Neural cell (in vitro differentiated cells): Measurements from ENCODE around the gene C2CD2.

Experiments
- EP300 ChIP-seq: fragments of 450-650 bp; conservative IDR thresholded peaks from 2 replicates; pipeline ENCODE4 v1.6.1; 2014; ENCODE audit warnings: antibody characterized with exemption, mild to moderate bottlenecking, moderate library complexity; ENCODE audit not compliant: poor library complexity, severe bottlenecking
- EZH2 ChIP-seq: fragments of 200-600, 300-800 bp; shearing (Covaris generic), sonication (generic); IDR thresholded peaks from 2 replicates; pipeline ENCODE4 v1.6.1; 2014; ENCODE audit warnings: antibody characterized with exemption, low read length, borderline replicate concordance, mild to moderate bottlenecking; ENCODE audit not compliant: insufficient read depth, poor library complexity, severe bottlenecking
- MXI1 ChIP-seq: fragments of 450-650 bp; conservative IDR thresholded peaks from 2 replicates; pipeline ENCODE4 v1.6.1; 2014; ENCODE audit warnings: antibody characterized with exemption, mild to moderate bottlenecking; ENCODE audit not compliant: poor library complexity, severe bottlenecking
- POLR2AphosphoS5 ChIP-seq: IDR thresholded peaks from 2 replicates; pipeline ENCODE4 v1.6.1; 2012
- RAD21 ChIP-seq: fragments of 450-650 bp; conservative IDR thresholded peaks from 2 replicates; pipeline ENCODE4 v1.6.1; 2014; ENCODE audit warnings: antibody characterized with exemption, mild to moderate bottlenecking, moderate library complexity
- SMC3 ChIP-seq: fragments of 450-650 bp; conservative IDR thresholded peaks from 2 replicates; pipeline ENCODE4 v1.6.1; 2014; ENCODE audit warnings: antibody characterized with exemption, mild to moderate bottlenecking, moderate library complexity; ENCODE audit not compliant: poor library complexity
- TF ChIP-seq, protein P1 (sequence below): fragments of 450-650 bp; IDR thresholded peaks from 2 replicates; pipeline ENCODE4 v1.5.1; 2014; ENCODE audit warnings: antibody characterized with exemption, mild to moderate bottlenecking, moderate library complexity; ENCODE audit not compliant: poor library complexity, severe bottlenecking
- TF ChIP-seq, protein P2 (sequence below): IDR thresholded peaks from 2 replicates; pipeline ENCODE4 v1.6.1; 2012; ENCODE audit warnings: borderline replicate concordance

GRCh38 chr21:41972511-41973205, 18.8 kb upstream of the C2CD2 start:
- TF ChIP-seq, protein P1, sequence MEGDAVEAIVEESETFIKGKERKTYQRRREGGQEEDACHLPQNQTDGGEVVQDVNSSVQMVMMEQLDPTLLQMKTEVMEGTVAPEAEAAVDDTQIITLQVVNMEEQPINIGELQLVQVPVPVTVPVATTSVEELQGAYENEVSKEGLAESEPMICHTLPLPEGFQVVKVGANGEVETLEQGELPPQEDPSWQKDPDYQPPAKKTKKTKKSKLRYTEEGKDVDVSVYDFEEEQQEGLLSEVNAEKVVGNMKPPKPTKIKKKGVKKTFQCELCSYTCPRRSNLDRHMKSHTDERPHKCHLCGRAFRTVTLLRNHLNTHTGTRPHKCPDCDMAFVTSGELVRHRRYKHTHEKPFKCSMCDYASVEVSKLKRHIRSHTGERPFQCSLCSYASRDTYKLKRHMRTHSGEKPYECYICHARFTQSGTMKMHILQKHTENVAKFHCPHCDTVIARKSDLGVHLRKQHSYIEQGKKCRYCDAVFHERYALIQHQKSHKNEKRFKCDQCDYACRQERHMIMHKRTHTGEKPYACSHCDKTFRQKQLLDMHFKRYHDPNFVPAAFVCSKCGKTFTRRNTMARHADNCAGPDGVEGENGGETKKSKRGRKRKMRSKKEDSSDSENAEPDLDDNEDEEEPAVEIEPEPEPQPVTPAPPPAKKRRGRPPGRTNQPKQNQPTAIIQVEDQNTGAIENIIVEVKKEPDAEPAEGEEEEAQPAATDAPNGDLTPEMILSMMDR = no peak
- no peak for TF ChIP-seq EP300
- no peak for TF ChIP-seq MXI1
- TF ChIP-seq RAD21 = no peak
- no peak for TF ChIP-seq SMC3
- TF ChIP-seq POLR2AphosphoS5 = no peak
- TF ChIP-seq, protein P2, sequence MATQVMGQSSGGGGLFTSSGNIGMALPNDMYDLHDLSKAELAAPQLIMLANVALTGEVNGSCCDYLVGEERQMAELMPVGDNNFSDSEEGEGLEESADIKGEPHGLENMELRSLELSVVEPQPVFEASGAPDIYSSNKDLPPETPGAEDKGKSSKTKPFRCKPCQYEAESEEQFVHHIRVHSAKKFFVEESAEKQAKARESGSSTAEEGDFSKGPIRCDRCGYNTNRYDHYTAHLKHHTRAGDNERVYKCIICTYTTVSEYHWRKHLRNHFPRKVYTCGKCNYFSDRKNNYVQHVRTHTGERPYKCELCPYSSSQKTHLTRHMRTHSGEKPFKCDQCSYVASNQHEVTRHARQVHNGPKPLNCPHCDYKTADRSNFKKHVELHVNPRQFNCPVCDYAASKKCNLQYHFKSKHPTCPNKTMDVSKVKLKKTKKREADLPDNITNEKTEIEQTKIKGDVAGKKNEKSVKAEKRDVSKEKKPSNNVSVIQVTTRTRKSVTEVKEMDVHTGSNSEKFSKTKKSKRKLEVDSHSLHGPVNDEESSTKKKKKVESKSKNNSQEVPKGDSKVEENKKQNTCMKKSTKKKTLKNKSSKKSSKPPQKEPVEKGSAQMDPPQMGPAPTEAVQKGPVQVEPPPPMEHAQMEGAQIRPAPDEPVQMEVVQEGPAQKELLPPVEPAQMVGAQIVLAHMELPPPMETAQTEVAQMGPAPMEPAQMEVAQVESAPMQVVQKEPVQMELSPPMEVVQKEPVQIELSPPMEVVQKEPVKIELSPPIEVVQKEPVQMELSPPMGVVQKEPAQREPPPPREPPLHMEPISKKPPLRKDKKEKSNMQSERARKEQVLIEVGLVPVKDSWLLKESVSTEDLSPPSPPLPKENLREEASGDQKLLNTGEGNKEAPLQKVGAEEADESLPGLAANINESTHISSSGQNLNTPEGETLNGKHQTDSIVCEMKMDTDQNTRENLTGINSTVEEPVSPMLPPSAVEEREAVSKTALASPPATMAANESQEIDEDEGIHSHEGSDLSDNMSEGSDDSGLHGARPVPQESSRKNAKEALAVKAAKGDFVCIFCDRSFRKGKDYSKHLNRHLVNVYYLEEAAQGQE = no peak
- TF ChIP-seq EZH2 = no peak
